Superior temporal gyrus (tissue), 1 donor: Measurements from ENCODE around the gene MUC21.
"Not testable (repeated sequence)": the region's sequence is repeated elsewhere in the genome, so short reads cannot be mapped to it uniquely, and the experiment has no call there.

Experiments used
- DNase-seq: peaks from one replicate; pipeline ENCODE4 v3.0.0-alpha.2; 2016; ENCODE audit errors: extremely low spot score

MUC21 gene

DNA sequence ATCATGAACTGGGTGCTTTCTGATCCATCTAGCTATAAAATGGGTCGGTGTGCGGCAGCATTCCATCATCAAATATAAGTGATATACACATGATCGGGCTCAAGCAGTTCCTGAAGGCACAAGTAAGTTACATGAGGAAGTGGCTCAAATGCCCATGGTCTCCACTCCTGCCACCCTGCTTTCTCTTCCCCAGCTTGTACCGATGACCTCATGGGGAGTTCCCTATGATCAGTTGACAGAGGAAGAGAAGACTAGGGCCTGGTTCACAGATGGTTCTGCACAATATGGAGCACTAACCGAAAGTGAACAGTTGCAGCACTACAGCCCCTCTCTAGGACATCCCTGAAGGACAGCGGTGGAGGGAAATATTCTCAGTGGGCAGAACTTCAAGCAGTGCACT, 14.3 kb upstream of the MUC21 start:
- not testable (repeated sequence) for DNase-seq

GRCh38 chr6:30970946-30971345, 12.6 kb upstream of the MUC21 start:
- no peak for DNase-seq

GRCh38 chr6:30972816-30973215, 10.7 kb upstream of the MUC21 start:
- DNase-seq = no peak

DNA sequence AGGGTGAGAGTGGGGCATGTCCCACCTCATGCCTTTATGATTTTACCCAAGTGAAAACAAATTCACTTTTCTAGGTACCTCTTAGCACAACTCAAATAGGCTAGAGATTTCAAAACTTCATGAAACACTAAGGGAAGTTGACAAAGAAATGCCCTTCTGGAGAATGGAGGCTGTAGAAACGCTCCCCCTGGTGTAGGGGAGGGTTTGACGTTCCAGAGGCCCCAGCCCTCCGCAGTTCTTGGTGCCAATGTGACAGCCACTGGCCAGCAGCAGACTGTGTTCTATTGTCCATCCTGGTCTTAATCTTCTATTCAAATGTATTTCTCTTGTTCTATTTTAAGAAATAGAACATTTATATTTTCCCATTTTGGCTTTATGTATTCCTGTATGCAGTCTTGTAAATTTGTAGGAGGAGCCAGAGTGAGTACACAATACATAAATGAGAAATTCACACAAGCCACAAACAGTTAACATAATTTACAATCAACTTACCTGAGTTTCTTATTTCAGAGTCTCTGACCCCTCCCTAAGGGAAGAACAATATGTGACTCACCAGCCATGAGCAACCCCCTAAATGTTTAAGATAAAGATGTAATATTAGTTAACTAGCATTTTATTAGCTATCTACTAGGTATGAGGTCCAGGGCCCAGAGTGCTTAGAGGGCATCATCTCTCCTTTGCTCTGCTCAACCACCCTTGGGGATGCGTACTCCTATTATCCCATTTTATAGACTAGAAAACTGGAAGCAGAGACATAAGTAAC, 8.8 kb upstream of the MUC21 start:
- no peak for DNase-seq

DNA sequence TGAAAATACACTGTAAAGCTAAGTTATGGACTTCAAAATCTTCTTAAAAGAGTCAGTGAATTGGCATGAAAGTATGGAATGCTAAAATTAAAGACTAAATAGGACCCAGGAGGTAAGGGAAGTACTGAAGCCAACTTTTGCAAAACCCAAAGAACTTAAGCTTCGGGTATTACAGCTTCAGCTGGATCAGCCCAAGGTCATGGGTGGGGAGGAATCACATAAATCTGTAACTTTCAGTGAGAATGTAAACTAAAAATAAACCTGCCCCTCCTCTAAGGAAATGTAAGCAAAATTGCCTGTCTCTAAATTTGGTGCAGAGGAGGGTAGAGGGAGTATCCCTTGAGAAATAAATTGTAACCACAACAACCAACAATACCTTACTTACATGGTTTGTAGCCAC, 4.4 kb upstream of the MUC21 start:
- DNase-seq = no peak

DNA sequence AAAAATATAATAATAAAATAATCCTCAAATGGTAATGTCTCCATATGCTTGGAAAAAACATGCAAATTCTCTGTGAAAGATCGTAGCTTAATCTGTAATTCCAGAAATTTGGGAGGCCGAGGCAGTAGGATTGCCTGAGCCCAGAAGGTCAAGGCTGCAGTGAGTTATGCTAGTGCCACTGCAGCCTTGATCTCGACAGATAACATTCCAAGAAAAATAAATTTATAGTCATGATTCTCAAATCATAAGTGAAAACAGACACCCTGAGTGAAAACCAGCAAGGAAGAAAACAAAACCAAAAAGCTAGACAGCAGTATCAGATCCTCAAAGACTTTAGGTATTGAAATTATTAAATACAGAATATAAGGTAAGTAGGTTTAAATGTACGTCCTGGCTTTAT, 3.8 kb upstream of the MUC21 start:
- DNase-seq = no peak

- DNase-seq = no peak
Measured at GRCh38 chr6:30981942-30982772, 1.4 kb upstream of the MUC21 start.

DNA sequence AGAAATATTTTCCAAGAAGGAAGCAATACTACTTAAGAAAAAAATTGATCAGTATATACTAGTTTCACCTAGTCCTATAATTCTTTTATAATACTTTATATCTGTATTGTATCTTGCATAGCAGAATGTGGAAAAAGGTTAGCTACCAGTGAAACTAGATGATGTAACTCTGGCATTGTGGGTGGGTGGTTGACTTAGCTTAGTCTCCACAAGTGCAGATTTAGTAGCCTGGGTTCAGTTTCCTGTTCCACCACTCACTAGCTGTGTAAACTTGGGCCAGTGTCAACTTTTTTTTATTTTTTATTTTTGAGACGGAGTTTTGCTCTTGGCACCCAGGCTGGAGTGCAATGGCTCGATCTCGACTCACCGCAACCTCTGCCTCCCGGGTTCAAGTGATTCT, 2.0 kb downstream of the MUC21 start:
- DNase-seq = no peak

- DNase-seq = no peak
Measured at GRCh38 chr6:30987304-30987703, 3.8 kb downstream of the MUC21 start.

GRCh38 chr6:30988209-30988825, 4.8 kb downstream of the MUC21 start:
- DNase-seq = no peak

DNA sequence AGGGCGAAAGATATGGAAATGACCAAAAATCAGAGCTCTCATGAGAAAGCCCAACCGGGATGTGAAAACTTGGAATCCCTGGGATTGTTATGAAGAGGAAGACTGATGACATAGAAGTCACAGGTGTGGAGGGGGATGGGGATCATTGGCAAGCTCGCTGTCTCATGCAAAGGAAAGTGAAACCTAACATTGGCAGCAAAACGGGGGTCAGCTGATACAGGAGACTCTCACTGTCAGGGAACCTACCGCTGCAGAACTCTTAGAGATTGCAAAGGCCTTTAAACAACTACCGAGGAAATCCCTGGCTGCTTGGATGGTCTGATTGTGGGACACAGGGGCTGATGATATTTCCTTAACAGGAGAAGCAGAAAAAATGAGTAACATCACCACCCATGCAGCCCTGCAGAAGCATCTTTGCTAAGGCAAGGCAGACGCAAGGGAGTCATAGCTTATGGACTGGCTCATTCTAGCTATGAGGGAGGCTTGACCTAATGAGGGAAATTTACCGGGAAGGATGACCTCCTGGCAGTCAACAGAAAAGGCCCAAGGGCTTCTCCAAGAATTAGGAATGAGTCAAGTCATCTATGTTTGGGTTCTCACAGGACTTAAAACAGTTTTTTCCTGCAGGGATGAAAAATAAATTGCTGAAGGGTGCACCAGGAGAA, 7.0 kb downstream of the MUC21 start:
- DNase-seq = no peak

DNA sequence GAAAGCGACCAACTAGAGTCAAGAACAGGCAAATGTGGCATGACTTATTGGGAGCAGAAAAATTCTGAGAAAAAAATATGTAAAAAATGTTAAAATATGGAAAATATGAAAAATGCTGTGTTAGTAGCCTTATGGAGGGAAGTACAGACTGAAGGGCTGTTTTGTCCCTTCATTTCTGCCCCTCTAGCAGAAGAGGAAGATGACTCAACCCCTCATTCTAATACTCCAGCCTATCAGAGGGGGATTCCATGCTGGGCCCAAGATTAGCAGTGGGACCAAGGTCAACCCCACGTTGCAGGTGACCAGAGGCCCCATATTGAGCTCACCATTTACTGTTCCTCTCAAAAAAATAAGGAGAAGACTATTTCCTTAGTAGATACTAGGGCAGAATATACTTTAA, 8.4 kb downstream of the MUC21 start:
- DNase-seq = no peak

DNA sequence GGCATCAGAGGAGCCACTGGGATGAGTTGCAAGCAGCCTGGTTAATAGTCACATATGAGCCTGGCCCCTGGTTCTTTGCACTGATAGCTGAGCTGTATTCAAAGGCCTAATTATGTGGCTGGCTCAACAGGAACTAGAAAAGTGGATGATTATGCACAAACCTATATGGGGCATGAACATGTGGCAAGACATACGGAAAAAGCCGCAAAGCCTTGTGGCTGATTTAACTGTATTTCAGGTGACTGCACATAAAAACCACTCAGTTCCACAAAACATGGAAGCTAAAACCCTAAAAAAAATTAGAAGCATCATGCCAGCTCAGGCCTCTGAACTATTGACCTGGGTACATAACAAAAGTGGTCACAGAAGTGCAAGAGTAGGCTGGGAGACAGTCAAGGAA, 13.8 kb downstream of the MUC21 start:
- DNase-seq = no peak

DNA sequence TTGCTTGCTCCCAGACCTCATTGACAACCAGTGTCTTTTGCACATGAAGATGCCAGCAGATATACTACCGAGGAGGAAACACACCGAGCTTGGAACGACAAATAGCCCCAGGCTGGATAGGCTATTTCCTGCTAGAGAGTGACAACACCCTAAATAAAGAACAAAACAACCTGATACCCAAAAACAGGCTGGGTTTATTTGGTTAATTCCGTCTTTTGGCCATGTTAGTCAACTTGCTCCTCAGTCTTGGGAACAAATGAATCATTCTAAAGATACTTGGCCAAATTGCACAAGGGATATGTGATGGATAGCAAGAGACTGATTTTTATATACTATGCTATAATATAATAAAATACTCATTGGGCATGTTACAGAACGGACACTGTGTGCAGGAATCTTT, 15.3 kb downstream of the MUC21 start:
- DNase-seq = no peak

DNA sequence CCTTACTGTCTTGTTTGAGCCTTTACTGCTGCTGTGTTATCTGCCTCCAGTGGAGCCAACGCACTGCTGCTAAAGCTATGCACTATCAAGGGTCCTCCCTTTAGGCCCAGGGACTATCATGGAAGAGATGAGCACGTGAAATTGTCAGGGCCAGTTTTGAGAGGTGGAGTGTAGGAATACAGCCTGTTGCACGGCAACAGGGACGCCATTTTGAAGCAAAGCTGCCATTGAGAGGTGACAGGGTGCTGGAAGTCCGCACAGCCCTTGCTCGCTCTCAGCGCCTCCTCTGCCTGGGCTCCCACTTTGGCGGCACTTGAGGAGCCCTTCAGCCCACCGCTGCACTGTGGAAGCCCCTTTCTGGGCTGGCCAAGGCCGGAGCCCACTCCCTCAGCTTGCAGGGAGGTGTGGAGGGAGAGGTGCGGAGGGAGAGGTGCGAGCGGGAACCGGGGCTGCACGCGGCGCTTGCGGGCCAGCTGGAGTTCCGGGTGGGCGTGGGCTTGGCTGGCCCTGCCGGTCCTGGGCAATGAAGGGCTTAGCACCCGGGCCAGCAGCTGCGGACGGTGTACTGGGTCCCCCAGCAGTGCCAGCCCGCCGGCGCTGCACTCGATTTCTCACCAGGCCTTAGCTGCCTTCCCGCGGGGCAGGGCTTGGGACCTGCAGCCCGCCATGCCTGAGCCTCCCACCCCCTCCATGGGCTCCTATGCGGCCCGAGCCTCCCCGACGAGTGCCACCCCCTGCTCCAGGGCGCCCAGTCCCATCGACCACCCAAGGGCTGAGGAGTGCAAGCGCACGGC, 16.7 kb downstream of the MUC21 start:
- DNase-seq = not testable (repeated sequence)

DNA sequence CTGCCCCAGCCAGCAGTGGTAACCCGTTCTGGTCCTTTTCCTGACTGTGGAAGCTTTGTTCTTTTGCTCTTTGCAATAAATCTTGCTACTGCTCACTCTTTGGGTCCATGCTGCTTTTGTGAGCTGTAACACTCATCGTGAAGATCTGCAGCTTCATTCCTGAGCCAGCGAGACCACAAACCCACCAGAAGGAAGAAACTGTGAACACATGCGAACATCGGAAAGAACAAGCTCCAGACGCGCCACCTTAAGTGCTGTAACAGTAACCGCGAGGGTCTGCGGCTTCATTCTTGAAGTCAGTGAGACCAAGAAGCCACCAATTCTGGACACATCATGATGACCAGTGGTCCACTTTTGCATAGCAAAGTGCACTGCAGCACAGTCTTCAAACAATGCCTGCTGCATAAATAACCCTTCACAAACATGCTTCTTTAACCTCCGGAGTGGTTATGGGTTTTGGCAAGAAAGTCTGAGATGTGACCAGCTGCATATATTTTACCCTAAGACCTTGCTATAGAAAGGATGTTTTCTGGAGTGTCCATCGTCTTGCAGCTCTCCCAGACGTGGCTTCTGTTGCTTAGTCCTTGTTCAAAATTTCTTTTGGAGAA, 17.9 kb downstream of the MUC21 start:
- DNase-seq = no peak

DNA sequence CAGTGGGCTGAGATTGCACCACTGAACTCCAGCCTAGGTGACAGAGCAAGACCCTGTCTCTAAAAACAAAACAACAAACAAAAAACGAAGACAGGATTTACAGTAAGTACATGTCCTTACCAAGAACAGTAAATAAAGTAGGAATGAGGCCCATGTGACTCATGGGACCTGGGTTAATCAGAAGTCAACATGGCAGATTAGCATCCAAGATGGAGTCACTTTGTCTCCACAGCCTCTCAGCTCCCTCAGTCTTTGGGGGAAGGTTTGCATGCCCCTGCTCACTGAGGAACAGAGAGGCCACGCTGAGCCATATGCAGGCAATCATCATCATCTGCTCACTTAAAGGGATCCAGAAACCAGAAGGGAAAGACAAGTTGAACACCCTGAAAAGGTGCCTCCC, 19.0 kb downstream of the MUC21 start:
- DNase-seq = no peak

- no peak for DNase-seq
Measured at GRCh38 chr6:31004794-31005193, 21.3 kb downstream of the MUC21 start.

DNA sequence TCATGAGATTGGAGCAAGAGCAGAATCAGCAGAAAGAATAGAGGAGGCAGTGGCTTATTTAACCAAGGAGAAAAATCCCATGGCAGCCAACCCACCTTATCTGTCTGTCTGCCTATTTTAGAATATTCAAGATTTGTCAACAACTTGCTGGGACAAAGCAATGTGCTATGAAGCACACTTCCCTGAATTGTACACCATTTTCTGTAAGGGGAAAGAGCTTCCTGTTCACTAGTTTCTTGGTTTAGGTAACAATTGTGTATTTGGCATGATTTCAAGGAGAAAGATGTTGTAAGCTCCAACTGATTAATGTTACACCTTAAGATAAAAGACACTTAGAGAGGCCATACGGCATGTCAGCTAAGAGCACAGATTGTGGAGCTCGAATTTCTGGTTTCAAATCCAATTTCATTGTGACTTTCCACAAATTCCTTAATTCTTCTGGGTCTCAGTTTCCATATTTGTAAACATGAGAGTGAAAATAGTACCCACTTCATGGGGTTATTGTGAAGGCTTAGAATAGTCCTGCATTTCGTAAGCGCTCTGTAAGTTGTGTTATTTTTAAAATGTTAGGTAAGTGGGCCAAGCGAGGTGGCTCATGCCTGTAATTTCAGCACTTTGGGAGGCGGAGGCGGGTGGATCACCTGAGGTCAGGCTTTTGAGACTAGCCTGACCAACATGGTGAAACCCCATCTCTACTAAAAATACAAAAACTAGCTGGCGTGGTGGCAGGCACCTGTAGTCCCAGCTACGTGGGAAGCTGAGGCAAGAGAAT, 21.9 kb downstream of the MUC21 start:
- no peak for DNase-seq

- no peak for DNase-seq
Measured at GRCh38 chr6:31007694-31008093, 24.2 kb downstream of the MUC21 start.
